Measurements from ENCODE around the gene ZBTB34.
A peak's percentile ranks its signal among the peaks of the same experiment; 100 is the strongest.
"Not testable (repeated sequence)": the region's sequence is repeated elsewhere in the genome, so short reads cannot be mapped to it uniquely, and the experiment has no call there.

ZBTB34 gene

GRCh38 chr9:126860077-126860756, at the start of gene ZBTB34:
ZBTB34 (plus strand) TSS chr9:126860639; CDS start chr9:126879400, 18,761 bp downstream.
- TF ChIP-seq CTCF (IDR thresholded peaks at IDR 0.05; ENCODE audit: low read depth, low read length): peak; percentile 99
- peak within 1 kb of the TSS; percentile 72 for H3K4me3 ChIP-seq (ENCODE audit: low read depth, low read length)

- TF ChIP-seq CTCF (IDR thresholded peaks at IDR 0.05; ENCODE audit: low read depth, low read length): no peak
- no peak overlapping the region for H3K4me3 ChIP-seq (ENCODE audit: low read depth, low read length)
Observed at GRCh38 chr9:126813072-126813471, 47.4 kb upstream of the ZBTB34 start.

- TF ChIP-seq CTCF (IDR thresholded peaks at IDR 0.05; ENCODE audit: low read depth, low read length): no peak
- no peak overlapping the region for H3K4me3 ChIP-seq (ENCODE audit: low read depth, low read length)
Observed at GRCh38 chr9:126814091-126814490, 46.3 kb upstream of the ZBTB34 start.

GRCh38 chr9:126817615-126818014, 42.8 kb upstream of the ZBTB34 start:
- H3K4me3 ChIP-seq (ENCODE audit: low read depth, low read length): not testable (repeated sequence)

- H3K4me3 ChIP-seq (ENCODE audit: low read depth, low read length): no peak overlapping the region
- TF ChIP-seq CTCF (IDR thresholded peaks at IDR 0.05; ENCODE audit: low read depth, low read length): no peak
Observed at GRCh38 chr9:126818482-126818881, 42.0 kb upstream of the ZBTB34 start.

- H3K4me3 ChIP-seq (ENCODE audit: low read depth, low read length): no peak overlapping the region
- no peak for TF ChIP-seq CTCF (IDR thresholded peaks at IDR 0.05; ENCODE audit: low read depth, low read length)
Observed at GRCh38 chr9:126819482-126819881, 41.0 kb upstream of the ZBTB34 start.

GRCh38 chr9:126822278-126822677, 38.2 kb upstream of the ZBTB34 start:
- TF ChIP-seq CTCF (IDR thresholded peaks at IDR 0.05; ENCODE audit: low read depth, low read length): no peak
- H3K4me3 ChIP-seq (ENCODE audit: low read depth, low read length): no peak overlapping the region

GRCh38 chr9:126822873-126823272, 37.6 kb upstream of the ZBTB34 start:
- H3K4me3 ChIP-seq (ENCODE audit: low read depth, low read length): no peak overlapping the region
- no peak for TF ChIP-seq CTCF (IDR thresholded peaks at IDR 0.05; ENCODE audit: low read depth, low read length)

GRCh38 chr9:126824052-126824451, 36.4 kb upstream of the ZBTB34 start:
- H3K4me3 ChIP-seq (ENCODE audit: low read depth, low read length): not testable (repeated sequence)

All from WI38 (cell line).